WTC11 (cell line): Measurements from ENCODE around the gene TCF12. TPM values are rescaled to one million over a fixed set of nuclear protein-coding genes. Genes with fewer than 3 reads are reported as not detected.

Source experiments
- ATAC-seq: fragments of 200-7000 bp; cut with Tn5 transposase; 2 replicates; pipeline ENCODE4 v1.10.0; 2021; ENCODE audit warnings: mild to moderate bottlenecking, moderate library complexity
- CTCF ChIA-PET: fragments of 300-600 bp; sonication (Branson Sonifier 250); formaldehyde crosslinking; loops from one replicate; lab custom pipeline; 2021; ENCODE audit warnings: antibody characterized with exemption; lab: Charles Lee
- POLR2A ChIA-PET: fragments of 350-600 bp; sonication (Branson Sonifier 250); formaldehyde crosslinking; loops from one replicate; lab custom pipeline; 2021; ENCODE audit warnings: antibody characterized with exemption; lab: Charles Lee
- DNase-seq: peaks from one replicate; pipeline ENCODE4 v3.0.0; 2021; ENCODE audit warnings: low spot score
- H3K27ac Mint-ChIP-seq: 2 replicates; pipeline ENCODE4 v1.8.0; 2021; ENCODE audit warnings: mixed read lengths
- H3K27me3 Mint-ChIP-seq: 2 replicates; pipeline ENCODE4 v1.8.0; 2021; ENCODE audit warnings: low read depth, mild to moderate bottlenecking, moderate library complexity, mixed read lengths
- H3K36me3 Mint-ChIP-seq: 2 replicates; pipeline ENCODE4 v1.8.0; 2021; ENCODE audit warnings: mixed read lengths
- H3K4me1 Mint-ChIP-seq: 2 replicates; pipeline ENCODE4 v1.8.0; 2022; ENCODE audit warnings: mixed read lengths
- H3K4me3 Mint-ChIP-seq: 2 replicates; pipeline ENCODE4 v1.8.0; 2021; ENCODE audit warnings: mild to moderate bottlenecking, moderate library complexity, mixed read lengths
- H3K9me3 Mint-ChIP-seq: 2 replicates; pipeline ENCODE4 v1.8.0; 2021; ENCODE audit warnings: mixed read lengths
- ATF1 ChIP-seq: sonication (generic); formaldehyde crosslinking; IDR thresholded peaks from 2 replicates; pipeline ENCODE4 v1.8.1; 2023; ENCODE audit warnings: mild to moderate bottlenecking, moderate library complexity, missing genetic modification reagents
- ATF6 ChIP-seq: sonication (generic); formaldehyde crosslinking; IDR thresholded peaks from 2 replicates; pipeline ENCODE4 v1.8.1; 2023; ENCODE audit warnings: mild to moderate bottlenecking, missing genetic modification reagents
- CREM ChIP-seq: sonication (generic); formaldehyde crosslinking; IDR thresholded peaks from 2 replicates; pipeline ENCODE4 v1.8.1; 2022; ENCODE audit warnings: mild to moderate bottlenecking, missing genetic modification reagents, moderate library complexity
- E2F1 ChIP-seq: sonication (generic); formaldehyde crosslinking; IDR thresholded peaks from 2 replicates; pipeline ENCODE4 v1.8.0; 2022; ENCODE audit warnings: mild to moderate bottlenecking, missing genetic modification reagents
- E2F4 ChIP-seq: sonication (generic); formaldehyde crosslinking; IDR thresholded peaks from 2 replicates; pipeline ENCODE4 v1.8.1; 2022; ENCODE audit warnings: low read depth, mild to moderate bottlenecking, moderate library complexity, missing genetic modification reagents, borderline replicate concordance
- E2F5 ChIP-seq: sonication (generic); formaldehyde crosslinking; IDR thresholded peaks from 2 replicates; pipeline ENCODE4 v1.8.1; 2022; ENCODE audit warnings: mild to moderate bottlenecking, moderate library complexity, missing genetic modification reagents
- ELF4 ChIP-seq: sonication (generic); formaldehyde crosslinking; IDR thresholded peaks from 2 replicates; pipeline ENCODE4 v1.8.1; 2022; ENCODE audit warnings: low read depth, mild to moderate bottlenecking, moderate library complexity, missing genetic modification reagents
- ETV6 ChIP-seq: sonication (generic); formaldehyde crosslinking; IDR thresholded peaks from 2 replicates; pipeline ENCODE4 v1.8.1; 2022; ENCODE audit warnings: mild to moderate bottlenecking, missing genetic modification reagents
- FOXK1 ChIP-seq: sonication (generic); formaldehyde crosslinking; IDR thresholded peaks from 2 replicates; pipeline ENCODE4 v1.8.0; 2022; ENCODE audit warnings: mild to moderate bottlenecking, moderate library complexity, missing genetic modification reagents
- FOXP1 ChIP-seq: sonication (generic); formaldehyde crosslinking; IDR thresholded peaks from 2 replicates; pipeline ENCODE4 v1.8.0; 2022; ENCODE audit warnings: missing genetic modification reagents, mild to moderate bottlenecking, moderate library complexity, borderline replicate concordance
- IRF2 ChIP-seq: sonication (generic); formaldehyde crosslinking; IDR thresholded peaks from 2 replicates; pipeline ENCODE4 v1.8.0; 2022; ENCODE audit warnings: low read depth, missing genetic modification reagents, borderline replicate concordance
- MLX ChIP-seq: sonication (generic); formaldehyde crosslinking; IDR thresholded peaks from 2 replicates; pipeline ENCODE4 v1.8.1; 2023; ENCODE audit warnings: mild to moderate bottlenecking, missing genetic modification reagents, moderate library complexity
- NFE2L1 ChIP-seq: sonication (generic); formaldehyde crosslinking; IDR thresholded peaks from 2 replicates; pipeline ENCODE4 v1.8.1; 2023; ENCODE audit warnings: missing genetic modification reagents
- RORB ChIP-seq: fragments of 250-450 bp; sonication (Bioruptor Pico); IDR thresholded peaks from 2 replicates; pipeline ENCODE4 v1.9.0; 2021; ENCODE audit warnings: mild to moderate bottlenecking
- SP1 ChIP-seq: sonication (generic); formaldehyde crosslinking; conservative IDR thresholded peaks from 2 replicates; pipeline ENCODE4 v1.8.1; 2022; ENCODE audit warnings: missing genetic modification reagents
- TCF7 ChIP-seq: sonication (generic); formaldehyde crosslinking; IDR thresholded peaks from 2 replicates; pipeline ENCODE4 v1.8.0; 2022; ENCODE audit warnings: mild to moderate bottlenecking, low read depth, missing genetic modification reagents, moderate library complexity
- TEAD1 ChIP-seq: sonication (generic); formaldehyde crosslinking; IDR thresholded peaks from 2 replicates; pipeline ENCODE4 v1.8.0; 2022; ENCODE audit warnings: mild to moderate bottlenecking, missing genetic modification reagents
- USF1 ChIP-seq: sonication (generic); formaldehyde crosslinking; IDR thresholded peaks from 2 replicates; pipeline ENCODE4 v1.8.0; 2022; ENCODE audit warnings: mild to moderate bottlenecking, missing genetic modification reagents
- USF2 ChIP-seq: sonication (generic); formaldehyde crosslinking; IDR thresholded peaks from 2 replicates; pipeline ENCODE4 v1.8.1; 2023; ENCODE audit warnings: mild to moderate bottlenecking, missing genetic modification reagents, moderate library complexity
- ZBTB21 ChIP-seq: sonication (generic); formaldehyde crosslinking; IDR thresholded peaks from 2 replicates; pipeline ENCODE4 v1.8.1; 2023; ENCODE audit warnings: mild to moderate bottlenecking, missing genetic modification reagents, borderline replicate concordance
- ZNF532 ChIP-seq: fragments of 250-450 bp; sonication (Bioruptor Pico); IDR thresholded peaks from 2 replicates; pipeline ENCODE4 v1.9.0; 2021; ENCODE audit warnings: mild to moderate bottlenecking, borderline replicate concordance
- ZSCAN18 ChIP-seq: fragments of 250-450 bp; sonication (Bioruptor Pico); IDR thresholded peaks from 2 replicates; pipeline ENCODE4 v2.1.2; 2022; ENCODE audit warnings: mild to moderate bottlenecking, moderate library complexity
- total RNA-seq: library from RNA; stranded (reverse); gene quantifications from 3 replicates; pipeline ENCODE4 v1.2.3, GENCODE V29; 2021

TCF12 gene
- total RNA-seq, 1 experiment from 2014 or later: 73.2 TPM

- no peak overlapping the region for H3K4me3 Mint-ChIP-seq
- no peak for DNase-seq
- TF ChIP-seq ZBTB21 (CRISPR knock-in tag): no peak
- no peak for TF ChIP-seq TCF7 (CRISPR knock-in tag)
- TF ChIP-seq FOXP1 (CRISPR knock-in tag): no peak
- TF ChIP-seq CREM: no peak
- no peak for TF ChIP-seq USF1 (CRISPR knock-in tag)
- no peak for TF ChIP-seq NFE2L1 (CRISPR knock-in tag)
- TF ChIP-seq RORB (CRISPR knock-in tag): no peak
- TF ChIP-seq, all 79 proteins: peak for 0
- Mint-ChIP-seq H3K36me3 (no peaks in the 10 kb centered on the region), H3K27ac (no peak overlapping the region), H3K27me3 (no peaks in the 10 kb centered on the region), H3K9me3 (no peaks in the 10 kb centered on the region), H3K4me1 (peaks cover 57% of the 10 kb centered on the region)
- ChIA-PET POLR2A (no interaction called here), CTCF (no interaction called here)
- ATAC-seq: no peak
Observed at GRCh38 chr15:57069423-57069822, 151.0 kb downstream of the TCF12 start.

GRCh38 chr15:57070674-57071073 lies 152.2 kb downstream of the TCF12 start:
- CTCF ChIA-PET: no interaction called here
- TF ChIP-seq ZBTB21 (CRISPR knock-in tag) (no peak), FOXK1 (no peak), TCF7 (CRISPR knock-in tag) (no peak), RORB (CRISPR knock-in tag) (no peak), ZSCAN18 (CRISPR knock-in tag) (no peak), ETV6 (CRISPR knock-in tag) (no peak), IRF2 (CRISPR knock-in tag) (no peak), SP1 (no peak), ATF1 (no peak), USF2 (CRISPR knock-in tag) (no peak), E2F1 (CRISPR knock-in tag) (no peak), E2F4 (CRISPR knock-in tag) (no peak), ELF4 (CRISPR knock-in tag) (no peak), TEAD1 (CRISPR knock-in tag) (no peak), MLX (CRISPR knock-in tag) (no peak), E2F5 (CRISPR knock-in tag) (no peak), ZNF532 (no peak), ATF6 (CRISPR knock-in tag) (no peak)

More at GRCh38 chr15:57070674-57071073, 152.2 kb downstream of the TCF12 start:
- Mint-ChIP-seq H3K27ac (0 out of 2 replicates have a peak overlapping the region, but pooled peaks have one; percentile 9), H3K9me3 (no peaks in the 10 kb centered on the region), H3K4me3 (no peak overlapping the region), H3K27me3 (no peaks in the 10 kb centered on the region), H3K36me3 (no peaks in the 10 kb centered on the region), H3K4me1 (peaks cover 50% of the 10 kb centered on the region)
- POLR2A ChIA-PET: no interaction called here
- ATAC-seq: peak; percentile 58
- no peak for DNase-seq
